Peyer's patch (tissue), 4 donors: ENCODE data around the gene NPRL2.

ENCODE experiments used
- POLR2A ChIP-seq, 2 donors: fragments of 450-650 bp; IDR thresholded peaks; one replicate each; pipeline ENCODE4 v1.5.1; 2017; ENCODE audit warnings: antibody characterized with exemption in 2 of 2, mild to moderate bottlenecking in 2 of 2, moderate library complexity in 2 of 2
- TF ChIP-seq, protein P1 (sequence below), 6 experiments: fragments of 450-650 bp in 4 of 6; fragments of 200-600 bp in 2 of 6; sonication (generic) in 1 of 6; IDR thresholded peaks; one replicate each; pipeline ENCODE4 v1.5.1; 2017 to 2019; ENCODE audit warnings: antibody characterized with exemption in 6 of 6, mild to moderate bottlenecking in 3 of 6, moderate library complexity in 1 of 6

GRCh38 chr3:50395070-50395860 lies 44.7 kb upstream of the NPRL2 start:
- TF ChIP-seq, protein P1, sequence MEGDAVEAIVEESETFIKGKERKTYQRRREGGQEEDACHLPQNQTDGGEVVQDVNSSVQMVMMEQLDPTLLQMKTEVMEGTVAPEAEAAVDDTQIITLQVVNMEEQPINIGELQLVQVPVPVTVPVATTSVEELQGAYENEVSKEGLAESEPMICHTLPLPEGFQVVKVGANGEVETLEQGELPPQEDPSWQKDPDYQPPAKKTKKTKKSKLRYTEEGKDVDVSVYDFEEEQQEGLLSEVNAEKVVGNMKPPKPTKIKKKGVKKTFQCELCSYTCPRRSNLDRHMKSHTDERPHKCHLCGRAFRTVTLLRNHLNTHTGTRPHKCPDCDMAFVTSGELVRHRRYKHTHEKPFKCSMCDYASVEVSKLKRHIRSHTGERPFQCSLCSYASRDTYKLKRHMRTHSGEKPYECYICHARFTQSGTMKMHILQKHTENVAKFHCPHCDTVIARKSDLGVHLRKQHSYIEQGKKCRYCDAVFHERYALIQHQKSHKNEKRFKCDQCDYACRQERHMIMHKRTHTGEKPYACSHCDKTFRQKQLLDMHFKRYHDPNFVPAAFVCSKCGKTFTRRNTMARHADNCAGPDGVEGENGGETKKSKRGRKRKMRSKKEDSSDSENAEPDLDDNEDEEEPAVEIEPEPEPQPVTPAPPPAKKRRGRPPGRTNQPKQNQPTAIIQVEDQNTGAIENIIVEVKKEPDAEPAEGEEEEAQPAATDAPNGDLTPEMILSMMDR (IDR thresholded peaks at IDR 0.05): no peak
- TF ChIP-seq POLR2A (IDR thresholded peaks at IDR 0.05): no peak
